ENCODE data around the gene FNDC3B. TPM values are rescaled to one million over a fixed set of nuclear protein-coding genes. Genes with fewer than 3 reads are reported as not detected.
A peak's percentile ranks its signal among the peaks of the same experiment; 100 is the strongest.

FNDC3B gene
- total RNA-seq, 2 donors from 2014 or later, result 12.0 to 17.7 TPM

GRCh38 chr3:172101107-172101506, 61.7 kb downstream of the FNDC3B start:
- H3K27me3 Mint-ChIP-seq (ENCODE audit: low read depth), result no peaks in the 10 kb centered on the region
- H3K36me3 Mint-ChIP-seq (ENCODE audit: insufficient read depth in 2 of 2), result no peaks in the 10 kb centered on the region
- H3K4me3 Mint-ChIP-seq, result no peak overlapping the region
- H3K9me3 Mint-ChIP-seq, result no peaks in the 10 kb centered on the region
- no peak overlapping the region for H3K27ac Mint-ChIP-seq
- ATAC-seq (replicated peaks in 1 of 2) (no peak), DNase-seq (no peak)
- peaks cover 70% of the 10 kb centered on the region for H3K4me1 Mint-ChIP-seq (ENCODE audit: low read depth)

GRCh38 chr3:172102123-172102882, 62.9 kb downstream of the FNDC3B start:
- ATAC-seq (replicated peaks in 1 of 2) (peak in 1 of 2 donors; percentile 22), DNase-seq (peak; percentile 33 to 40)
- Mint-ChIP-seq H3K27ac (peak overlapping the region; percentile 81), H3K9me3 (no peaks in the 10 kb centered on the region), H3K36me3 (ENCODE audit: insufficient read depth in 2 of 2) (no peaks in the 10 kb centered on the region), H3K4me1 (ENCODE audit: low read depth) (peaks cover 73% of the 10 kb centered on the region), H3K27me3 (ENCODE audit: low read depth) (no peaks in the 10 kb centered on the region), H3K4me3 (peak overlapping the region; percentile 38 to 86)

GRCh38 chr3:172102883-172103310, 63.5 kb downstream of the FNDC3B start:
- peak overlapping the region; percentile 38 to 86 for H3K4me3 Mint-ChIP-seq
- no peaks in the 10 kb centered on the region for H3K27me3 Mint-ChIP-seq (ENCODE audit: low read depth)
- H3K27ac Mint-ChIP-seq, result peak overlapping the region; percentile 81
- H3K36me3 Mint-ChIP-seq (ENCODE audit: insufficient read depth in 2 of 2), result no peaks in the 10 kb centered on the region
- ATAC-seq (replicated peaks in 1 of 2), result no peak
- H3K9me3 Mint-ChIP-seq, result no peaks in the 10 kb centered on the region
- no peak for DNase-seq
- peaks cover 79% of the 10 kb centered on the region for H3K4me1 Mint-ChIP-seq (ENCODE audit: low read depth)

GRCh38 chr3:172103724-172104123, 64.3 kb downstream of the FNDC3B start:
- Mint-ChIP-seq H3K4me1 (ENCODE audit: low read depth) (peaks cover 87% of the 10 kb centered on the region), H3K9me3 (no peaks in the 10 kb centered on the region), H3K27me3 (ENCODE audit: low read depth) (no peaks in the 10 kb centered on the region), H3K36me3 (ENCODE audit: insufficient read depth in 2 of 2) (no peaks in the 10 kb centered on the region), H3K4me3 (no peak overlapping the region), H3K27ac (no peak overlapping the region)
- DNase-seq (no peak), ATAC-seq (replicated peaks in 1 of 2) (no peak)

GRCh38 chr3:172104471-172105072, 65.2 kb downstream of the FNDC3B start:
- Mint-ChIP-seq H3K36me3 (ENCODE audit: insufficient read depth in 2 of 2) (no peaks in the 10 kb centered on the region), H3K9me3 (no peaks in the 10 kb centered on the region), H3K4me3 (no peak overlapping the region), H3K27ac (no peak overlapping the region), H3K27me3 (ENCODE audit: low read depth) (no peaks in the 10 kb centered on the region), H3K4me1 (ENCODE audit: low read depth) (peaks cover 81% of the 10 kb centered on the region)
- ATAC-seq (replicated peaks in 1 of 2), result no peak
- no peak for DNase-seq

- Mint-ChIP-seq H3K27ac (peak overlapping the region; percentile 96), H3K4me3 (peak overlapping the region; percentile 76 to 92), H3K27me3 (ENCODE audit: low read depth) (no peaks in the 10 kb centered on the region), H3K36me3 (ENCODE audit: insufficient read depth in 2 of 2) (no peaks in the 10 kb centered on the region), H3K4me1 (ENCODE audit: low read depth) (peaks cover 74% of the 10 kb centered on the region), H3K9me3 (no peaks in the 10 kb centered on the region)
- DNase-seq (no peak), ATAC-seq (replicated peaks in 1 of 2) (no peak)
These were observed 66.9 kb downstream of the FNDC3B start for GRCh38 chr3:172106037-172106954.

- H3K9me3 Mint-ChIP-seq, result no peaks in the 10 kb centered on the region
- H3K36me3 Mint-ChIP-seq (ENCODE audit: insufficient read depth in 2 of 2), result no peaks in the 10 kb centered on the region
- ATAC-seq (replicated peaks in 1 of 2) (peak; percentile 48 to 62), DNase-seq (peak; percentile 65 to 74)
- H3K4me1 Mint-ChIP-seq (ENCODE audit: low read depth), result peaks cover 67% of the 10 kb centered on the region
- peak overlapping the region; percentile 76 to 92 for H3K4me3 Mint-ChIP-seq
- no peaks in the 10 kb centered on the region for H3K27me3 Mint-ChIP-seq (ENCODE audit: low read depth)
- H3K27ac Mint-ChIP-seq, result peak overlapping the region; percentile 96
These were observed 67.6 kb downstream of the FNDC3B start for GRCh38 chr3:172106989-172107388.

GRCh38 chr3:172107403-172107802, 68.0 kb downstream of the FNDC3B start:
- Mint-ChIP-seq H3K27ac (peak overlapping the region; percentile 96), H3K4me3 (peak overlapping the region; percentile 76 to 92), H3K4me1 (ENCODE audit: low read depth) (peaks cover 62% of the 10 kb centered on the region), H3K27me3 (ENCODE audit: low read depth) (no peaks in the 10 kb centered on the region), H3K36me3 (ENCODE audit: insufficient read depth in 2 of 2) (no peaks in the 10 kb centered on the region), H3K9me3 (no peaks in the 10 kb centered on the region)
- DNase-seq (peak; percentile 69 to 78), ATAC-seq (replicated peaks in 1 of 2) (peak; percentile 93)

GRCh38 chr3:172110127-172110779, 70.9 kb downstream of the FNDC3B start:
- no peaks in the 10 kb centered on the region for H3K36me3 Mint-ChIP-seq (ENCODE audit: insufficient read depth in 2 of 2)
- H3K27me3 Mint-ChIP-seq (ENCODE audit: low read depth), result no peaks in the 10 kb centered on the region
- H3K27ac Mint-ChIP-seq, result no peak overlapping the region
- no peak for ATAC-seq (replicated peaks in 1 of 2)
- no peak for DNase-seq
- no peak overlapping the region for H3K4me3 Mint-ChIP-seq
- H3K9me3 Mint-ChIP-seq, result no peaks in the 10 kb centered on the region
- peaks cover 37% of the 10 kb centered on the region for H3K4me1 Mint-ChIP-seq (ENCODE audit: low read depth)

GRCh38 chr3:172111163-172111562, 71.8 kb downstream of the FNDC3B start:
- Mint-ChIP-seq H3K27ac (no peak overlapping the region), H3K4me3 (no peak overlapping the region), H3K27me3 (ENCODE audit: low read depth) (no peaks in the 10 kb centered on the region), H3K9me3 (no peaks in the 10 kb centered on the region), H3K36me3 (ENCODE audit: insufficient read depth in 2 of 2) (no peaks in the 10 kb centered on the region), H3K4me1 (ENCODE audit: low read depth) (peaks cover 28% of the 10 kb centered on the region)
- no peak for ATAC-seq (replicated peaks in 1 of 2)
- DNase-seq, result no peak

- DNase-seq (no peak), ATAC-seq (replicated peaks in 1 of 2) (no peak)
- no peaks in the 10 kb centered on the region for H3K27me3 Mint-ChIP-seq (ENCODE audit: low read depth)
- no peak overlapping the region for H3K4me3 Mint-ChIP-seq
- no peaks in the 10 kb centered on the region for H3K9me3 Mint-ChIP-seq
- no peak overlapping the region for H3K27ac Mint-ChIP-seq
- H3K36me3 Mint-ChIP-seq (ENCODE audit: insufficient read depth in 2 of 2), result no peaks in the 10 kb centered on the region
- H3K4me1 Mint-ChIP-seq (ENCODE audit: low read depth), result peaks cover 18% of the 10 kb centered on the region
These were observed 72.8 kb downstream of the FNDC3B start for GRCh38 chr3:172112078-172112733.

GRCh38 chr3:172112734-172113120, 73.3 kb downstream of the FNDC3B start:
- Mint-ChIP-seq H3K9me3 (no peaks in the 10 kb centered on the region), H3K4me1 (ENCODE audit: low read depth) (peaks cover 12% of the 10 kb centered on the region), H3K4me3 (no peak overlapping the region), H3K27me3 (ENCODE audit: low read depth) (no peaks in the 10 kb centered on the region), H3K27ac (no peak overlapping the region), H3K36me3 (ENCODE audit: insufficient read depth in 2 of 2) (no peaks in the 10 kb centered on the region)
- DNase-seq (no peak), ATAC-seq (replicated peaks in 1 of 2) (peak in 1 of 2 donors; percentile 25)
